SK-N-MC (cell line): ENCODE measurements around the gene PCNX4.

ENCODE experiments used
- EZH2 ChIP-seq: fragments of 200-600 bp; sonication (generic); IDR thresholded peaks from one replicate; pipeline ENCODE4 v1.6.1; 2017; ENCODE audit warnings: antibody characterized with exemption
- FOXP2 ChIP-seq: optimal IDR thresholded peaks from 2 replicates; pipeline ENCODE3; 2011; ENCODE audit warnings: mild to moderate bottlenecking, moderate library complexity; ENCODE audit not compliant: insufficient read depth; ENCODE audit errors: extremely low read length, control extremely low read depth
- POLR2AphosphoS5 ChIP-seq: IDR thresholded peaks from 2 replicates; pipeline ENCODE4 v1.6.1; 2012; ENCODE audit warnings: mild to moderate bottlenecking, low read depth, low read length, borderline replicate concordance

- TF ChIP-seq EZH2 (no peak), FOXP2 (no peak), POLR2AphosphoS5 (no peak)
Measured at GRCh38 chr14:60197629-60198303, 106.0 kb downstream of the PCNX4 start.
